ENCODE data around the gene GDF11. TPM values are rescaled to one million over a fixed set of nuclear protein-coding genes. Genes with fewer than 3 reads are reported as not detected.

GDF11 gene
- total and polyA plus RNA-seq, 2 of the 4 experiments (the other 2 are of a cell fraction), result 2.7 to 12.9 TPM

- dilution Hi-C loops (cut with HindIII; ENCODE audit: low sequenced_read_pairs, unreplicated experiment), result no loop called here
Measured at GRCh38 chr12:55695349-55695748, 47.6 kb upstream of the GDF11 start.

More at GRCh38 chr12:55695349-55695748, 47.6 kb upstream of the GDF11 start:
- Histone ChIP-seq H2BK120ac (ENCODE audit: low read depth, low read length) (no peak overlapping the region), H2BK5ac (ENCODE audit: low read depth, low read length, poor library complexity, severe bottlenecking) (no peak overlapping the region), H4K91ac (ENCODE audit: insufficient read depth, low read depth, low read length) (no peak overlapping the region), H3K4ac (ENCODE audit: low read depth, low read length) (no peak overlapping the region), H3K4me1 (ENCODE audit: control insufficient read depth, insufficient read depth, low read length) (no peaks in the 10 kb centered on the region; the same call in 1 of the 2 replicates), H4K5ac (ENCODE audit: low read depth, low read length) (no peak overlapping the region), H3K27me3 (ENCODE audit: control insufficient read depth, insufficient read depth, low read length) (peaks cover 22% of the 10 kb centered on the region), H2AK5ac (ENCODE audit: low read depth, low read length) (no peak overlapping the region), H3K14ac (replicated peaks; ENCODE audit: low read depth, low read length) (no peak overlapping the region), H2BK15ac (ENCODE audit: low read depth, low read length) (no peak overlapping the region), H2AK9ac (replicated peaks; ENCODE audit: low read depth, low read length, poor library complexity) (no peak overlapping the region), H3K18ac (ENCODE audit: low read depth, low read length) (no peak overlapping the region), H2BK20ac (ENCODE audit: low read depth, low read length) (no peak overlapping the region), H3K23ac (ENCODE audit: low read depth, low read length) (no peak overlapping the region), H3K27ac (ENCODE audit: insufficient read depth, low read length) (no peak overlapping the region), H4K20me1 (ENCODE audit: insufficient read depth, low read length) (no peaks in the 10 kb centered on the region), H3K9me3 (ENCODE audit: control insufficient read depth, insufficient read depth, low read length) (no peaks in the 10 kb centered on the region), H3K4me2 (ENCODE audit: low read depth, low read length) (no peak overlapping the region), H2AFZ (replicated peaks; ENCODE audit: low read length, poor library complexity) (no peak overlapping the region), H3K36me3 (ENCODE audit: control insufficient read depth, insufficient read depth, low read length) (no peaks in the 10 kb centered on the region), H3K56ac (ENCODE audit: extremely low read depth, insufficient read depth, low read length) (no peak overlapping the region), H3K9ac (ENCODE audit: low read depth, low read length) (no peak overlapping the region), H3K4me3 (ENCODE audit: insufficient read depth, low read depth, low read length) (no peak overlapping the region), H3K79me1 (ENCODE audit: low read depth in 1 of 2, low read length in 2 of 2) (no peaks in the 10 kb centered on the region), H4K8ac (ENCODE audit: low read depth in 2 of 2, low read length in 2 of 2) (no peak overlapping the region), H3K9me1 (ENCODE audit: insufficient read depth, low read length) (no peaks in the 10 kb centered on the region)
- no peak for ATAC-seq (ENCODE audit: low read depth)
- no peak for TF ChIP-seq ELK1 (IDR thresholded peaks at IDR 0.05; ENCODE audit: borderline replicate concordance, low read depth, low read length)
- TF ChIP-seq RFX5 (IDR thresholded peaks at IDR 0.05; ENCODE audit: low read depth, low read length), result no peak
- intact Hi-C loops (cut with micrococcal nuclease) (no loop called here), in situ Hi-C loops (cut with MboI; ENCODE audit: low sequenced_read_pairs) (no loop called here)
- no TSS peak for BruUV-seq (replicated peaks)
- 100% methylated on average over 1 of the region's 7 CpGs; no CpG with 5 or more reads in 1 of the 2 experiments for WGBS, 2 experiments (ENCODE audit: extremely low coverage in 2 of 2, insufficient read length in 1 of 2)
- ChIA-PET CTCF (interaction anchor here (0.7 kb wide), 1 partner anchor 14 kb away, joined by 3 read pairs; a partner anchor contains a TSS), POLR2A (ENCODE audit: unreplicated experiment) (no interaction called here)
- DNase-seq, result no peak

Data from IMR-90 (cell line).